Lower leg skin (tissue), 3 donors: ENCODE data around the gene FBH1.

Experiments
- POLR2A ChIP-seq, 2 donors: fragments of 450-650 bp; IDR thresholded peaks; one replicate each; pipeline ENCODE4 v1.6.1; 2016 to 2017; ENCODE audit warnings: antibody characterized with exemption in 2 of 2, mild to moderate bottlenecking in 1 of 2, moderate library complexity in 1 of 2
- TF ChIP-seq, protein P1 (sequence below), 3 donors: fragments of 450-650 bp; IDR thresholded peaks; one replicate each; pipeline ENCODE4 v1.5.1; 2016; ENCODE audit warnings: antibody characterized with exemption in 3 of 3, mild to moderate bottlenecking in 3 of 3, moderate library complexity in 2 of 3

DNA sequence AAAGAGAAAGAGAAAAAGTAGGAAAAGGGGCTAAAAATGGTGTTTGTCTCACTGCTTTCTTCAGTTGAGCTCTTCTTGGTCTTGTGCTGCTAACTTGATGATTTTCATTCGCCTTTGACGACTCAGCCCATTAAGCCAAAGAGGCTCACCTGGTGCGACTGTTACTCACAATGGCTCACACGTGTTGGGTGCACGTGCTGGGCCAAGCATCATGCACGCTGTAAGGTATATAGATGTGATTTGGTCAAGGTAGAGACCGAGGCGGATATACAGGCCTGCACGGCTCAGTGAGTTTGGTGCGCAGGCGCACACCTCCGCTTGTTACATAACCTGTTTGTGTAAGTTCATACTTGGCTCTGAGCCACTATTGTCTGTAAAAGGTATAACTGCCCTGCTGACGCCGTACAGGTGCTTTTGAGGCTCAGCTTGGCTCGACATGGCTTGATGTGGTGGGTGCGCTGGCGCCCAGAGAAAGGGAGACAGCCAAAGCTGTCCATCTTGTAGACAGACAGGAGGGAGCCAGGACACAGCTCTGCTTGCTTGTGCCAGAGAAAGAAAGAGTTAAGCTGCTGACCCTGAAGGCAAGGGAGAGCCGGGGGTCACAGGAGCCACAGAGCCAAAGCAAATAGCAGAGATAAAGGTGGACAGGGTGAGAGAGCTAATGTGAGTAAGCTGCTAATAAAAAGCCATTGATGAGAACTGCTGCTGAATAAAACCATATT is 33.9 kb upstream of the FBH1 start:
- TF ChIP-seq, protein P1, sequence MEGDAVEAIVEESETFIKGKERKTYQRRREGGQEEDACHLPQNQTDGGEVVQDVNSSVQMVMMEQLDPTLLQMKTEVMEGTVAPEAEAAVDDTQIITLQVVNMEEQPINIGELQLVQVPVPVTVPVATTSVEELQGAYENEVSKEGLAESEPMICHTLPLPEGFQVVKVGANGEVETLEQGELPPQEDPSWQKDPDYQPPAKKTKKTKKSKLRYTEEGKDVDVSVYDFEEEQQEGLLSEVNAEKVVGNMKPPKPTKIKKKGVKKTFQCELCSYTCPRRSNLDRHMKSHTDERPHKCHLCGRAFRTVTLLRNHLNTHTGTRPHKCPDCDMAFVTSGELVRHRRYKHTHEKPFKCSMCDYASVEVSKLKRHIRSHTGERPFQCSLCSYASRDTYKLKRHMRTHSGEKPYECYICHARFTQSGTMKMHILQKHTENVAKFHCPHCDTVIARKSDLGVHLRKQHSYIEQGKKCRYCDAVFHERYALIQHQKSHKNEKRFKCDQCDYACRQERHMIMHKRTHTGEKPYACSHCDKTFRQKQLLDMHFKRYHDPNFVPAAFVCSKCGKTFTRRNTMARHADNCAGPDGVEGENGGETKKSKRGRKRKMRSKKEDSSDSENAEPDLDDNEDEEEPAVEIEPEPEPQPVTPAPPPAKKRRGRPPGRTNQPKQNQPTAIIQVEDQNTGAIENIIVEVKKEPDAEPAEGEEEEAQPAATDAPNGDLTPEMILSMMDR (IDR thresholded peaks at IDR 0.05): no peak
- TF ChIP-seq POLR2A (IDR thresholded peaks at IDR 0.05): no peak
